GM13977 (cell line): ENCODE measurements around the gene RAD51B.

Source experiments
- DNase-seq: peaks from one replicate; pipeline ENCODE4 v3.0.0; 2012; ENCODE audit warnings: low spot score
- CTCF ChIP-seq: IDR thresholded peaks from 2 replicates; pipeline ENCODE4 v1.5.1; 2012; ENCODE audit warnings: mild to moderate bottlenecking, control low read depth; ENCODE audit not compliant: insufficient read depth; ENCODE audit errors: extremely low read depth, missing control alignments
- in situ Hi-C: fragments of 300-500 bp; cut with MboI; formaldehyde crosslinking; loops from one replicate; pipeline ENCODE4 v1.12.0; 2022; ENCODE audit warnings: low sequenced_read_pairs, low pct_unique_long_range_greater_than_20kb, mixed read lengths, inconsistent platforms; ENCODE audit not compliant: unreplicated experiment

The RAD51B gene

GRCh38 chr14:68586896-68587751 lies 767.5 kb downstream of the RAD51B start:
- in situ Hi-C loops: no loop called here
- no peak for TF ChIP-seq CTCF
- no peak for DNase-seq

- in situ Hi-C loops: no loop called here
- no peak for DNase-seq
- TF ChIP-seq CTCF: no peak
Observed at GRCh38 chr14:68587931-68588330, 768.4 kb downstream of the RAD51B start.

DNA sequence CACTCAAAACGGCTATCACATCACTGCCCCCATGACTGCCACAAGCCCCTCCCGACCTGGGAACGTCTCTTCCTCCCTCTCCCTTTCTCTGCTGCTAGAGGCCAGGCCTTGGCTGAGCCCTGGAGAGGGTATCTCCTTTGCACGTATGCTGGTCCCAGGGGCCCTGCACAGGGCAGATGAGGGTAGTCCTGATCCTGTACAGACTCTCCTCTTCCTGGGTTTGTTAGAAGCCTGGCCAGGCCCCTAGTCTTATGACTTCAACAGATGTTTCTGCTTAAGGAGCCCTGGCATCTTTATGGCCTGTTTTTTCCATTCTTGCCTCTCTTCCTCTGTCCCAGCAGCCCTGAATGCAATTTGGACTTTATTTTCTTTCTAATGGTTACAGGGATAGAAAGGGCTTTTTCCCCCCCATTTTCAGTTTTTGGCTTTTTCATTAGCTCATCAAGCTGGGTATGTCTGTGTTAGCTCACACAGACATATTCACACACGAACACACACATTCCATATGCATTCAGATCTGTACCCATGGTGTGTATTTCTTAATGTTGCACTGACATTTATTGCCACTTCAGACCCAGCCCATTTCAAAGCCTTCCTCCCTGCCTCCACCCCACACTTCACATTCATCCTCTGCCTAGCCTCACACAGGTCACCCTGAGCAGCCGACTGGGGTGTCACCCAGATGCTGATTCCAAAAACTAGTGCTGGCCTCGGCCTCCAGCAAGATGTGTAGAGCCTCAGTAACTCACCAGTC lies 770.0 kb downstream of the RAD51B start:
- in situ Hi-C loops: no loop called here
- no peak for TF ChIP-seq CTCF
- no peak for DNase-seq

DNA sequence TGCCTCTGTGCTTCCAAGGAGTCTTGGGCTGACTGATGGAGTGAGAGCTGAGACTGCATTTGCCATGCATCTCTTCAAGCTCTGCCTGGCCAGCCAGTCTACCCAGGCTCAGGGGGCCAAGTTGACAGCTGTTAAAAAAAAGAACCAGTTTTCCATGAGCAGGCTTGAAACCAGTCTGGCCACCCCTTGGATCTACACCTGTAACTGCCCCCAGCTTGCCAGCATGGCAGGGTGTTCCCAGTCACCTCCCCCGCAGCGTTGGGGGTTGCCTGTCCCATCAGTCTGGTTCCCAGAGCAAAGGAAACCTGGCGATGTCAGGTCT lies 770.6 kb downstream of the RAD51B start:
- no peak for TF ChIP-seq CTCF
- in situ Hi-C loops: no loop called here
- no peak for DNase-seq

GRCh38 chr14:68591786-68592185 lies 772.2 kb downstream of the RAD51B start:
- TF ChIP-seq CTCF: no peak
- in situ Hi-C loops: no loop called here
- DNase-seq: no peak

GRCh38 chr14:68592948-68593556 lies 773.5 kb downstream of the RAD51B start:
- no peak for TF ChIP-seq CTCF
- in situ Hi-C loops: no loop called here
- DNase-seq: no peak
